HEK293 (cell line): Measurements from ENCODE around the gene JAGN1.

Source experiments
- CTCF ChIA-PET: fragments of 350-600 bp; formaldehyde crosslinking; extraction: SDS; loops from one replicate; lab custom pipeline; 2021; ENCODE audit warnings: antibody characterized with exemption; lab: Yijun Ruan, JAX
- POLR2A ChIA-PET: fragments of 300-600 bp; formaldehyde crosslinking; extraction: SDS; loops from one replicate; lab custom pipeline; 2020; ENCODE audit warnings: antibody characterized with exemption, inconsistent platforms; lab: Yijun Ruan, JAX
- H3K27ac ChIP-seq: fragments of 200-500 bp; sonication (Bioruptor generic); 2 replicates; pipeline ENCODE4 v1.5.1; 2014; ENCODE audit warnings: low read depth, low read length, control low read depth, inconsistent platforms; ENCODE audit errors: extremely low read depth
- H3K36me3 ChIP-seq, 2 experiments: fragments of 200-500 bp in 1 of 2; sonication (Bioruptor generic) in 1 of 2; 1 replicate in 1 of 2; 2 replicates in 1 of 2; pipeline ENCODE4 v1.5.1; 2014 to 2017; ENCODE audit warnings: inconsistent platforms in 2 of 2, low read length in 2 of 2; ENCODE audit not compliant: control insufficient read depth in 2 of 2, insufficient read depth in 1 of 2
- H3K4me1 ChIP-seq: fragments of 200-500 bp; sonication (Bioruptor generic); 2 replicates; pipeline ENCODE4 v1.5.1; 2014; ENCODE audit warnings: mild to moderate bottlenecking, low read length, inconsistent platforms; ENCODE audit not compliant: control insufficient read depth, insufficient read depth
- H3K4me3 ChIP-seq: 2 replicates; pipeline ENCODE4 v1.5.1; 2011; ENCODE audit warnings: low read depth, mild to moderate bottlenecking, control low read depth, low read length, moderate library complexity
- H3K9me3 ChIP-seq: fragments of 200-500 bp; sonication (Bioruptor generic); 2 replicates; pipeline ENCODE4 v1.5.1; 2014; ENCODE audit warnings: low read depth, low read length, inconsistent platforms; ENCODE audit not compliant: control insufficient read depth, insufficient read depth
- BCL11B ChIP-seq: fragments of 450-650 bp; formaldehyde crosslinking; IDR thresholded peaks from 2 replicates; pipeline ENCODE4 v1.5.1; 2016; ENCODE audit warnings: low read depth, missing biosample characterization, missing genetic modification characterization
- FEZF1 ChIP-seq: fragments of 450-650 bp; formaldehyde crosslinking; IDR thresholded peaks from 2 replicates; pipeline ENCODE4 v1.5.1; 2016; ENCODE audit warnings: missing biosample characterization, missing genetic modification characterization
- HIC1 ChIP-seq: fragments of 450-650 bp; formaldehyde crosslinking; IDR thresholded peaks from 2 replicates; pipeline ENCODE4 v1.5.1; 2016; ENCODE audit warnings: missing biosample characterization, missing genetic modification characterization
- PATZ1 ChIP-seq: fragments of 450-650 bp; formaldehyde crosslinking; IDR thresholded peaks from 2 replicates; pipeline ENCODE4 v1.5.1; 2016; ENCODE audit warnings: missing biosample characterization, missing genetic modification characterization
- REPIN1 ChIP-seq: fragments of 450-650 bp; formaldehyde crosslinking; IDR thresholded peaks from 2 replicates; pipeline ENCODE4 v1.5.1; 2017; ENCODE audit warnings: missing biosample characterization, missing genetic modification characterization, low read depth
- SCRT2 ChIP-seq: fragments of 450-650 bp; formaldehyde crosslinking; IDR thresholded peaks from 2 replicates; pipeline ENCODE4 v1.5.1; 2016; ENCODE audit warnings: missing biosample characterization, missing genetic modification characterization
- SP2 ChIP-seq: fragments of 450-650 bp; formaldehyde crosslinking; IDR thresholded peaks from 2 replicates; pipeline ENCODE4 v1.5.1; 2016; ENCODE audit warnings: missing biosample characterization, missing genetic modification characterization
- ZBTB21 ChIP-seq: fragments of 450-650 bp; formaldehyde crosslinking; IDR thresholded peaks from 2 replicates; pipeline ENCODE4 v1.5.1; 2017; ENCODE audit warnings: missing biosample characterization, missing genetic modification characterization
- ZBTB26 ChIP-seq: fragments of 450-650 bp; formaldehyde crosslinking; optimal IDR thresholded peaks from 2 replicates; pipeline ENCODE3; 2016; ENCODE audit warnings: missing biosample characterization, mild to moderate bottlenecking, missing genetic modification characterization
- ZBTB8A ChIP-seq: fragments of 450-650 bp; formaldehyde crosslinking; IDR thresholded peaks from 2 replicates; pipeline ENCODE4 v1.5.1; 2016; ENCODE audit warnings: missing biosample characterization, missing genetic modification characterization
- ZFHX2 ChIP-seq: fragments of 450-650 bp; formaldehyde crosslinking; conservative IDR thresholded peaks from 2 replicates; pipeline ENCODE4 v1.5.1; 2016; ENCODE audit warnings: missing biosample characterization, missing genetic modification characterization
- ZIC2 ChIP-seq: fragments of 450-650 bp; formaldehyde crosslinking; IDR thresholded peaks from 2 replicates; pipeline ENCODE4 v1.5.1; 2016; ENCODE audit warnings: missing biosample characterization, missing genetic modification characterization
- ZNF184 ChIP-seq: fragments of 450-650 bp; IDR thresholded peaks from 2 replicates; pipeline ENCODE4 v1.5.1; 2018; ENCODE audit warnings: missing biosample characterization, mild to moderate bottlenecking, missing genetic modification characterization
- ZNF223 ChIP-seq: fragments of 450-650 bp; formaldehyde crosslinking; IDR thresholded peaks from 2 replicates; pipeline ENCODE4 v1.5.1; 2016; ENCODE audit warnings: missing biosample characterization, missing genetic modification characterization
- ZNF248 ChIP-seq: fragments of 450-650 bp; formaldehyde crosslinking; IDR thresholded peaks from 2 replicates; pipeline ENCODE4 v1.5.1; 2017; ENCODE audit warnings: missing biosample characterization, missing genetic modification characterization
- ZNF354C ChIP-seq: fragments of 450-650 bp; formaldehyde crosslinking; IDR thresholded peaks from 2 replicates; pipeline ENCODE4 v1.5.1; 2016; ENCODE audit warnings: missing biosample characterization, missing genetic modification characterization, low read depth, borderline replicate concordance
- ZNF677 ChIP-seq: fragments of 450-650 bp; IDR thresholded peaks from 2 replicates; pipeline ENCODE4 v1.5.0; 2018; ENCODE audit warnings: missing biosample characterization, mild to moderate bottlenecking, missing genetic modification characterization, moderate library complexity
- ZNF692 ChIP-seq: fragments of 450-650 bp; formaldehyde crosslinking; IDR thresholded peaks from 2 replicates; pipeline ENCODE4 v1.5.1; 2016; ENCODE audit warnings: missing biosample characterization, missing genetic modification characterization
- ZSCAN18 ChIP-seq: fragments of 450-650 bp; formaldehyde crosslinking; IDR thresholded peaks from 2 replicates; pipeline ENCODE4 v1.5.1; 2016; ENCODE audit warnings: missing biosample characterization, missing genetic modification characterization

JAGN1 gene

GRCh38 chr3:9911863-9912262, 21.5 kb downstream of the JAGN1 start:
- ChIA-PET POLR2A (interaction anchor here (0.6 to 1.5 kb wide), 4 partner anchors 14 to 67 kb away, joined by 3 to 4 read pairs (median 4); partner anchors contain the start of gene CRELD1), CTCF (interaction anchor here (0.8 to 2.8 kb wide), 3 partner anchors 20 to 63 kb away, joined by 5 to 16 read pairs (median 7); no protein-coding TSS in a partner anchor)
- no peak for TF ChIP-seq ZNF692
- peak; percentile 38; the same call in 1 of the 2 replicates for TF ChIP-seq ZBTB8A (tag by site-specific recombination)
- TF ChIP-seq ZBTB26 (tag by site-specific recombination), result no peak
- TF ChIP-seq SP2 (tag by site-specific recombination), result no peak
- no peak for TF ChIP-seq REPIN1 (tag by site-specific recombination)
- Histone ChIP-seq H3K4me3 (no peak overlapping the region), H3K9me3 (no peaks in the 10 kb centered on the region), H3K27ac (no peak overlapping the region), H3K36me3 (no peaks in the 10 kb centered on the region), H3K4me1 (peaks cover 16% of the 10 kb centered on the region)

GRCh38 chr3:9912294-9912935, 22.0 kb downstream of the JAGN1 start:
- no peak overlapping the region for H3K4me3 ChIP-seq
- TF ChIP-seq ZNF184 (tag by site-specific recombination) (no peak), BCL11B (tag by site-specific recombination) (no peak), PATZ1 (tag by site-specific recombination) (no peak), SCRT2 (0 out of 2 replicates have a peak, but pooled peaks have one; percentile 28), ZNF248 (tag by site-specific recombination) (no peak), ZSCAN18 (tag by site-specific recombination) (no peak), HIC1 (tag by site-specific recombination) (no peak), ZFHX2 (no peak), ZBTB21 (tag by site-specific recombination) (no peak), ZIC2 (peak; percentile 29; the same call in 1 of the 2 replicates), FEZF1 (tag by site-specific recombination) (peak; percentile 40), ZNF223 (tag by site-specific recombination) (no peak), ZNF677 (tag by site-specific recombination) (no peak), ZNF354C (tag by site-specific recombination) (no peak)
- no peaks in the 10 kb centered on the region for H3K36me3 ChIP-seq
- CTCF ChIA-PET, result interaction anchor here (0.7 to 2.8 kb wide), 6 partner anchors 8 to 318 kb away, joined by 3 to 16 read pairs (median 6); partner anchors contain the start of gene IL17RE
- peaks cover 19% of the 10 kb centered on the region for H3K4me1 ChIP-seq
- no peak overlapping the region for H3K27ac ChIP-seq
- H3K9me3 ChIP-seq, result no peaks in the 10 kb centered on the region
- POLR2A ChIA-PET, result interaction anchor here (0.9 to 1.5 kb wide), 3 partner anchors 15 to 34 kb away, joined by 3 to 4 read pairs (median 4); partner anchors contain the start of gene CRELD1
